Astrocyte of the cerebellum (primary cell): Measurements from ENCODE around the gene LRRC61.

Experiments
- DNase-seq: peaks from one replicate; pipeline ENCODE4 v3.0.0-alpha.2; 2011; ENCODE audit warnings: low read depth
- H3K4me3 ChIP-seq: 2 replicates; pipeline ENCODE4 v1.5.1; 2011; ENCODE audit warnings: mild to moderate bottlenecking, low read depth, low read length, moderate library complexity
- in situ Hi-C: cut with HindIII; loops from 2 replicates; pipeline ENCODE4 v1.10.0; 2017; ENCODE audit warnings: low sequenced_read_pairs
- TF ChIP-seq, protein P1 (sequence below): IDR thresholded peaks from 2 replicates; pipeline ENCODE4 v1.5.1; 2012; ENCODE audit warnings: low read length, low read depth, moderate library complexity, mild to moderate bottlenecking; ENCODE audit errors: missing control alignments

The LRRC61 gene

DNA sequence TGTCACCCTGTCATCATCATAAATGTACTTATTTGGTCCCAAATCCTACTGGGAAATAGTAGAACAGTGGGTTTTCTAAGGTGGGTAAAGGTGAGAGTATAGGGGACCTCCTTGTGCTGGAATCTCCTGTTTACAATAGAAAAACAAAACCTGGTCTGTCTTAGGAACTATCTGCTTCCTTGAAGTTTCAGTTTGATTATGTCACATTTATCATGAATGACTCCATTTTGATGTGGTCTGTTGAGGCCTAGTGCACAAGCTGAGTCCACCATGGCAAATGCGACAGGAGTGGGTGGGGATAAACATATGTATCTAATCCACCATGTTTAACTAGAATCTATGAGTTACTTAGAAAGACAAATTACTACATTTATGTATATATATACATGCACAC is 32.5 kb downstream of the LRRC61 start:
- H3K4me3 ChIP-seq = no peak overlapping the region
- no peak for DNase-seq
- in situ Hi-C loops = no loop called here
- TF ChIP-seq, protein P1, sequence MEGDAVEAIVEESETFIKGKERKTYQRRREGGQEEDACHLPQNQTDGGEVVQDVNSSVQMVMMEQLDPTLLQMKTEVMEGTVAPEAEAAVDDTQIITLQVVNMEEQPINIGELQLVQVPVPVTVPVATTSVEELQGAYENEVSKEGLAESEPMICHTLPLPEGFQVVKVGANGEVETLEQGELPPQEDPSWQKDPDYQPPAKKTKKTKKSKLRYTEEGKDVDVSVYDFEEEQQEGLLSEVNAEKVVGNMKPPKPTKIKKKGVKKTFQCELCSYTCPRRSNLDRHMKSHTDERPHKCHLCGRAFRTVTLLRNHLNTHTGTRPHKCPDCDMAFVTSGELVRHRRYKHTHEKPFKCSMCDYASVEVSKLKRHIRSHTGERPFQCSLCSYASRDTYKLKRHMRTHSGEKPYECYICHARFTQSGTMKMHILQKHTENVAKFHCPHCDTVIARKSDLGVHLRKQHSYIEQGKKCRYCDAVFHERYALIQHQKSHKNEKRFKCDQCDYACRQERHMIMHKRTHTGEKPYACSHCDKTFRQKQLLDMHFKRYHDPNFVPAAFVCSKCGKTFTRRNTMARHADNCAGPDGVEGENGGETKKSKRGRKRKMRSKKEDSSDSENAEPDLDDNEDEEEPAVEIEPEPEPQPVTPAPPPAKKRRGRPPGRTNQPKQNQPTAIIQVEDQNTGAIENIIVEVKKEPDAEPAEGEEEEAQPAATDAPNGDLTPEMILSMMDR = no peak

GRCh38 chr7:150356265-150356897 is 33.2 kb downstream of the LRRC61 start:
- TF ChIP-seq, protein P1 = peak; percentile 79
- no peak overlapping the region for H3K4me3 ChIP-seq
- in situ Hi-C loops = no loop called here
- no peak for DNase-seq

DNA sequence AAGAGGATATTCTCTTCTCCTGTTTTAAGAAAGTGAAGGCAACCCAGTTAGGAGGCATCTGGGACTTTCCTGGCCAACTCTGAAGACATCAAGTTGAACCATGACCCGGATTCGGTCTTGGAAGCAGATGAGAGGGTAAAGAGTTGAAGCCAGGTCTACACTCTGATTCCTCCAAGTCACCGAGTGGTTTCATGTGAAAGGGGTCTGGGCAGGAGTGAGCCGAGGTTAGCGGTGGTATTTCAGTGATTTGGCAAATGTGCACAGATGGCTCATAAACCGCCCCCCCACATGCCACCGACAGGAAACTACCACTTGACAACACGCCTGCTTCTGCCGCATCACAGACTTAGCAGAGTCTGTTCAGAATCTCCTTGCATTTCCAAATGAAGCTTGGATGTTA is 34.1 kb downstream of the LRRC61 start:
- in situ Hi-C loops = no loop called here
- no peak overlapping the region for H3K4me3 ChIP-seq
- TF ChIP-seq, protein P1 = no peak
- DNase-seq = no peak

DNA sequence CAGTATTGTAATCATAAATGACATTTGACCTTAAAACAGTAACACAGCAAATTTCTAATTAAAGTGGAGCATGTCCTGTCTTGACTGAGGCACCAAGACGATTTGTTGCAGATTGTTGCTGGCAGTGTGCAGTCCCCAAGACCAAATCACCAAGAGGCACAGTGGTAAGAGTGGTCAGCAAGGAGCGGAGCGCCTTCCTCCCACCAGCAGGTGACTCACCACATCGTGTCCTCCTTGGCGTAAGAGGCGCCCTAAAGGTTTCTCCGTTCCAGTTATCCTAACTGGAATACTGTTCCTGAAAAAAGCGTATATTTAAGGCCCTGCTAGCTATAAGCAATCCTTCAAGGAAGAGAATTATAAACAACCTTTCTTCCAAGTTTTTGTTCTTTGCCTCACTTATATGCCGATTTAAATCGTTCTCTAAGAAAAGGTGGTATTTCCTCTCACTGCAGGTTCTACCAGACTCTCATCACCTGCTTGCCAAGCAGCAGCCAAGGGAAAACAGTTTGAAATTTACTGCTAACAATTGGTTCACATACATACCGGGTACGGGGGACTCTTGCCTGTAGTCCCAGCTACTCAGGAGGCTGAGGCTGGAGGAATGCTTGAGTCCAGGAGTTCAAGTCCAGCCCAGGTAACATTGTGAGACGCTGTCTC is 34.7 kb downstream of the LRRC61 start:
- in situ Hi-C loops = no loop called here
- TF ChIP-seq, protein P1 = no peak
- H3K4me3 ChIP-seq = no peak overlapping the region
- DNase-seq = no peak

- no peak for DNase-seq
- in situ Hi-C loops = no loop called here
- H3K4me3 ChIP-seq = no peak overlapping the region
- TF ChIP-seq, protein P1 = no peak
Observed at GRCh38 chr7:150358433-150358832, 35.3 kb downstream of the LRRC61 start.

GRCh38 chr7:150358988-150359621 is 36.0 kb downstream of the LRRC61 start:
- no peak overlapping the region for H3K4me3 ChIP-seq
- TF ChIP-seq, protein P1 = no peak
- no peak for DNase-seq
- in situ Hi-C loops = no loop called here
